Retinal pigment epithelial cell (primary cell): ENCODE measurements around the gene FOXD1.
"Not testable (repeated sequence)": the region's sequence is repeated elsewhere in the genome, so short reads cannot be mapped to it uniquely, and the experiment has no call there.

ENCODE experiments used
- DNase-seq: peaks from one replicate; pipeline ENCODE4 v3.0.0-alpha.2; 2010; ENCODE audit warnings: low read depth
- H3K4me3 ChIP-seq: 2 replicates; pipeline ENCODE4 v1.5.1; 2011; ENCODE audit warnings: mild to moderate bottlenecking, low read length, control low read depth, moderate library complexity
- TF ChIP-seq, protein P1 (sequence below): conservative IDR thresholded peaks from 2 replicates; pipeline ENCODE4 v1.5.1; 2011; ENCODE audit warnings: low read depth, low read length, control low read depth, inconsistent platforms

FOXD1 gene

DNA sequence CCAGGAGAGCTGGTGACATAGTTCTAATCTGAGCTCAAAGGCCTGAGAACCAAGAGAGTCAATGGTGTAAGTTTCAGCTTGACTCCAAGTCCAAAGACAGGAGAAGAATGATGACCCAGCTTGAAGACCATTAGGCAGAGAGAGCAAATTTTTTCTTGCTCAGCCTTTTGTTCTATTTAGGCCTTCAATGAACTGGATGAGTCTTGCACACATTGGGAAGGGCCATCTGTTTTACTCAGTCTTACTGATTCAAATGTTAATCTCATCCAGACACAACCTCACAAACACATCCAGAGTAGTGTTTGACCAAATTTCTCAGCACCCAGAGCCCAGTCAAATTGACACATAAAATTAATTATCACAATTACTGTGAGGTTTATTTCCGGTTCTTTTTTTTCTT is 42.6 kb upstream of the FOXD1 start:
- DNase-seq = no peak
- TF ChIP-seq, protein P1, sequence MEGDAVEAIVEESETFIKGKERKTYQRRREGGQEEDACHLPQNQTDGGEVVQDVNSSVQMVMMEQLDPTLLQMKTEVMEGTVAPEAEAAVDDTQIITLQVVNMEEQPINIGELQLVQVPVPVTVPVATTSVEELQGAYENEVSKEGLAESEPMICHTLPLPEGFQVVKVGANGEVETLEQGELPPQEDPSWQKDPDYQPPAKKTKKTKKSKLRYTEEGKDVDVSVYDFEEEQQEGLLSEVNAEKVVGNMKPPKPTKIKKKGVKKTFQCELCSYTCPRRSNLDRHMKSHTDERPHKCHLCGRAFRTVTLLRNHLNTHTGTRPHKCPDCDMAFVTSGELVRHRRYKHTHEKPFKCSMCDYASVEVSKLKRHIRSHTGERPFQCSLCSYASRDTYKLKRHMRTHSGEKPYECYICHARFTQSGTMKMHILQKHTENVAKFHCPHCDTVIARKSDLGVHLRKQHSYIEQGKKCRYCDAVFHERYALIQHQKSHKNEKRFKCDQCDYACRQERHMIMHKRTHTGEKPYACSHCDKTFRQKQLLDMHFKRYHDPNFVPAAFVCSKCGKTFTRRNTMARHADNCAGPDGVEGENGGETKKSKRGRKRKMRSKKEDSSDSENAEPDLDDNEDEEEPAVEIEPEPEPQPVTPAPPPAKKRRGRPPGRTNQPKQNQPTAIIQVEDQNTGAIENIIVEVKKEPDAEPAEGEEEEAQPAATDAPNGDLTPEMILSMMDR = no peak
- no peak overlapping the region for H3K4me3 ChIP-seq

DNA sequence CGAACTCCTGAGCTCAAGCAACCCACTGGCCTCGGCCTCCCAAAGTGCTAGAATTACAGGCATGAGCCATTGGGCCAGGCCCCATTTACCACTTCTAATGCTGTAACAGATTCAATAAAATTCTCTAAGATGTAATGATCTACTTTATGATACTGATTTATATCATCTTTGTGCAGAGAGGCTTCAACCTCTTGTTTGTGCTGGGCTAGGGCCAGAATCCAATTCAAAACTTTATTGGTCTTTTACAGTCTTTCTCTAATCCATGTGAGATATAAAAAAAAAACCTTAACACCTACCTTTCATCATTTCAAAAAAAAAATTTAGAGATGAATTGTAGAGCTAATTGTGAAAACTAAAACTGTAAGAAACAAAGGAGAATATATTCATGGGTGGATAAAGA is 41.5 kb upstream of the FOXD1 start:
- TF ChIP-seq, protein P1 = no peak
- DNase-seq = no peak
- H3K4me3 ChIP-seq = no peak overlapping the region

DNA sequence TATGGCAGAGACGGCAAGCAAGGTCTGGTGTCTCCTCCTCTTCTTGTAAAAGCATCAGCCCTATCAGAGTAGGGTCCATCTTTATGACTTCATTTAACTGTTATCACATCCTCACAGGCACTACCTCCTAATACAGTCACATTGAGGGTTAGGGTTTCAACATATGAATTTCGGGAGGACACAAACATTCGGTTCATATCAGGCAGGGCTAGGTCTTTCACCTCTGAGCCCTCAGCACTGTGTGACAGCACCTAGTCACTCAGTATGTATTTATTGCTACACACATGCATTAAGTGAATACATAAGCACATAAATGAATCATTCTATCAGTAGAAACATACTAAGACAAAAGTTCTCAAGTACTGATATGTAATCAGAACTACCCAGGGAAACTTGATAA is 40.2 kb upstream of the FOXD1 start:
- no peak for DNase-seq
- TF ChIP-seq, protein P1 = no peak
- no peak overlapping the region for H3K4me3 ChIP-seq

DNA sequence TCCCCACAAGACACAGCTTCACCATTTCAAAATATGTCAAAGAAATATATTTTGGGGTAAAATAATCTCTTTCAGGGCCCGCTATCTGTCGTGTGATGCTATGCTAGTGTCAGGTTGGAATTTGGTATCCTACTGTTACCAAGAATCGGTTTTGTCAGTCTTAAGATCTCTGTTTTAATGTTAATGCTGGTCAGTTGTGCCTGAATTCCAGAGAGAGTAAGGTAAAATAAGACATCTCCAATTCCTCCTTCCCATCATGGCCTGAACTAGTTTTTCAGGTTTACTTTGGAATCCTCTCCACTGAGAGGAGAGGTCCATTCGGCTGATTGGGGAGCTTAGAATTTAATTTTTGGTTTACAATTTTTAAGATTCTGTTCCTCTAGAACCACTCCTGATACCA is 39.2 kb upstream of the FOXD1 start:
- no peak for DNase-seq
- H3K4me3 ChIP-seq = no peak overlapping the region
- TF ChIP-seq, protein P1 = no peak

DNA sequence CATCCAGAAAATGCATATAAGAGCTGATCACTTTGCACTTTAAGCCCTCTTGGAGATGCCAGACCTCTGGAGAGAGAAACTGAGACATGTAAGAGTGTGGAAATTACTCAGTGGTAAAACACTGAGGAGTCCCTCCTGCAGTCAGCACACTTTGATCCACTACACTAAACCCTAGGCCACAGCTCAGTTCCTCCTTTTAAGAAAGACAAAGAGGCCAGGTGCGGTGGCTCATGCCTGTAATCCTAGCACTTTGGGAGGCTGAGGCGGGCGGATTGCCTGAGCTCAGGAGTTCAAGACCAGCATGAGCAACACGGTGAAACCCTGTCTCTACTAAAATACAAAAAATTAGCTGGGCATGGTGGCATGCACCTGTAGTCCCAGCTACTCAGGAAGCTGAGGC is 38.7 kb upstream of the FOXD1 start:
- DNase-seq, H3K4me3 ChIP-seq: not testable (repeated sequence)

DNA sequence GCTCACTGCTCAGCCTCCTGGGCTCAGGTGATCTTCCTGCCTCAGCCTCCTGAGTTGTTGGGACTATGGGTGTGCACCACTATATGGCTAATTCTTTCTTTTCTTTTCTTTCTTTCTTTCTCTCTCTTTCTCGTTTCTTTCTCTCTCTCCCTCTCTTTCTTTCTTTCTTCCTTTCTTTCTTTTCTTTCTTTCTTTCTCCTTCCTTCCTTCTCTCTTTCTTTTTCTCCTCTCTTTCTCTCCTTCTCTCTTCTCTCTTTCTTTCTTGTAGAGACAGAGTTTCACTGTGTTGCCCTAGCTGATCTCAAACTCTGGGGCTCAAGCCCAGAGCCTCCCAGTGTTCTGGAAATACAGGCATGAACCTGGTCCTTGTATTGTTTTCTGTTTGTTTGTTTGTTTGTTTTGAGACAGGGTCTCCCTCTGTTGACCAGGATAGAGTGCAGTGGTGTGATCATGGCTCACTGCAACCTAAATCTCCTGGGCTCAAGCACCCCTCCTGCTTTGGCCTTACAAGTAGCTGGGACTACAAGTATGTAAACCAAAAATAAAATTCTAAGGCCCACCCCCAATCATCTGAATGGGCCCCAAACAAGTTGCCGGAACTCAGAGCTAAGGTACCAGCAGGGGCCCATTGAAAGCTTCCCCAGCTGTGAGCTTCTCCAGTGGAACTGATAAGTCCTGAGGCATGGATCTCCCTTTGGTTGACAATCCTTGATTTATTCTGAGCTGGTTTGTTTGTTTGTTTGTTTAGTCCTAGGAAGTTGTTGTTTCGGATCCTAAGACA is 37.7 kb upstream of the FOXD1 start:
- TF ChIP-seq, protein P1 = no peak
- H3K4me3 ChIP-seq = no peak overlapping the region
- DNase-seq = no peak

DNA sequence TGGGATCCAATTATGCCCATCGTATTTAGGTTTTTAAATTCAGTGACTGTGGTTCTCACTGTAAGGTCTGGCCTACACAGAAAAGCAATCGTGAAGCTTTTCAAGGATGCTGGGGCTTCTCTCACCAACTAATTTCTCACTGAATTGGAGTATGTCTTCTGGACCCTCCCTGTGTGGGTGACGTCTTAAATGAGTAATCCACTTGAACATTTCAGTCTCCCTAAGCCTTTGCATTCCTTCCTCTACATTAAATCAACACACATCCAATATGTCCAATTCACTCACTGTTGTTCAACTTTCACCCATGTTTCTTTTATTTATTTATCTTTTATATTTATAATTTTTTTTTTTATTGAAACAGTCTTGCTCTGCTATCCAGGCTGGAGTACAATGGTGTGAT is 37.1 kb upstream of the FOXD1 start:
- TF ChIP-seq, protein P1 = no peak
- no peak for DNase-seq
- H3K4me3 ChIP-seq = no peak overlapping the region
